ENCODE results near the gene TCERG1L.
"Not testable (repeated sequence)": the region's sequence is repeated elsewhere in the genome, so short reads cannot be mapped to it uniquely, and the experiment has no call there.

Gene TCERG1L

DNA sequence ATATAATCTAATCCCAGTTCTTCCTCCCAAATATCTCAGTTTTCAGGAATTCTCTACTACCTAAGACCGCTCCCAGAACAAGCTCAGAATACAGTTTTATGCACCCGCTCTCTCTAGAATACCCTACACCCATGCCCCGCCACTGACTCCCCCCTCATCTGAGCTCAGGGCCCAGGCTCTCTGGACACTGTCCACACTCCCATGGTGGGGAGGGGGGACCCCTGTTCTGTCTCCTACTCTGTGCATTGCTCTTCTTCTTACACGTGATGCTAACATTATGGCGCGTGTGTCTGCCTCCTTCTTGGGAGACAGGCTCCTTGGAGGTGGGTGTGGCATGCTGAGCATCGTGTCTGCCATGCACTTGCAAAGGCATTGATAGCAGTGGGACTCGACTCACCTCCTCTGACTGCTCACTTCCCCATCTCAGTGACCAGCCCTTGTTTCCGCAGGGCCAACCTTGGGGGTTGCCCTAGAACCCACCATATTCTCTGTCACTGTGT is 127.9 kb downstream of the TCERG1L start:
- DNase-seq: no peak

DNA sequence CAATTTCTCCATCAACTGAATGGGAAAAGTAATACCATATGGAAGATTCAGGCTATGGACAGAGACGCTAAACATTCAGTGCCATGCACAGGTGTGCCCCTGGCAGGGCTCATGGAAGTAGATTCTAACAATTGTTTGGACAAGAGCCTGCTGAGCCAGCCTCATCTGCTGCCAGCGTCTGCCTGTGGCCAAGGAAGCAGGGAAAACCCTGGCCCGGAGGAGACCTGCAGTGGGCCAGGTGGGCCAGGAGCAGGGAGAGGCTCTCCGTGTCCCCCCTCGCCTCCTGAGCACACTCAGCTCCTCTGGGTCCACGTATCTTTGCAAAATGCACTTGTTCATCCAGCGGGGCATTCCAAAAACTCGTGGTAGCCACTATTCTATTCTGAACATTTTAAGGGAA is 130.1 kb downstream of the TCERG1L start:
- DNase-seq: no peak

DNA sequence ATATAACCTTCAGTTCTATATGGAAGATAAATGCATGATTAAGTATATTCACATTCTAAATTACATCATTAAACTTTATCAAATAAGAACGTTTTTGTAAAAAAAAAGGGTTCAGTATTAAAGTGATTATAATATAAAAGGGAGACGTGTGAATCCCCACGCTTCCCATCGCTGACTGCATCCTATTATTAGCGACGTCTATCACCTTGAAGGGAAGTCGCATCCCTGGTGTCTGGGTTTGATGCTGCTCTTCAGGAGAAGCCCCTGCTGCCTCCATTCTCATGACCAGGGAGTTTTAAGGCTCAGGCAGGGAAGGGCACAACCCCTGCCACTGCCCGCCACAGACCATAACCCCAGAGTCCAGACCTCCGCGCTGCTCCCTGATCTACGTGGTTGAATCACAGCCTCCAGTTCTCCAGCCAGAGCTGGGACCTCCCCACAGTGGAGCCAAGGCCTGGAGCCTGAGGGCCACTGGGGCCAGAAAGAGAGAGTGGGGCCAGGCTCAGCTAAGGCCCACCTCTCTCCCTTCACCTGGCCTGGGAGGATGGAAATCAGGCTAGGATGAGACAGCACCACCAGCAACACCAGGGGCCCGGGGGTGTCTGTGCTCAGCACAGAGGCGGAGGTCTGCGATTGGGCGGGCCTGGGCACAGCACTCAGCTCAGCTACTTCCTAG is 130.6 kb downstream of the TCERG1L start:
- no peak for DNase-seq

DNA sequence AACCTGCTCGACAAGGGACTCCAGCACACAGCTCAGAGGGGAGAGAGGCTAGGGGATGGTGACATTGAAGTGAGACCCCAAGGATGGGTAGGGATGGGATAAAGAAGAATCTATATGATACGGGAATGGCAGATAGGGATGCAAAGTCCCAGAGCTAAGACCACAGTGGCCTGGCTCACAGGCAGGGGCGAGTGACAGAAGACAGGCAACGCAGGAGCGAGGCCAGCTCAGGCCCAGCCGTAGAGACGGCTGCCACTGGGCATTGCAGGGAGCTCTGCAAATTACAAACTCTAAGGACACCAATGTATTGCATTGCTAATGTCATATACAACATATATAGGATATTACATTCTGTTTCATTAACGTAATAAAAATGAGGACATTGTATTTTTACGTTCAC is 131.4 kb downstream of the TCERG1L start:
- DNase-seq: no peak

DNA sequence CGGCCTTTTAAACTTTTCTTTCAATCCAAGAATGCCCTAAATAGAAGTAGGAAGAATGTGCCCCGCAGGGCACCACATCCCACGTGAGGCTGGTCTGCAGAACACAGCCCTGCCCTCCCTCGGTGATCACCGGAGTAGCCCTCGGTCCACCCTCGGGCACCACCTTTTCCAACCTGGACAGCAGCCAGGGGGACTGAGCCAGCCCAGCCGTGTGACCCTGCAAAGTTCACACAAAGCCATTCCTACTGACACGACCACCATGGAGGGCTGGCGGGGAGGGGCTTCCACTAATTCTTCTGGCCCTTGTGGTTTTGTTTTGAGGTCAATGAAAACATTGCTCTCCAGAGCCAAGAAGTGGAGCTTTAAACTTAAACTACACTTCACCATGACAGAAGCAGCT is 132.2 kb downstream of the TCERG1L start:
- no peak for DNase-seq

DNA sequence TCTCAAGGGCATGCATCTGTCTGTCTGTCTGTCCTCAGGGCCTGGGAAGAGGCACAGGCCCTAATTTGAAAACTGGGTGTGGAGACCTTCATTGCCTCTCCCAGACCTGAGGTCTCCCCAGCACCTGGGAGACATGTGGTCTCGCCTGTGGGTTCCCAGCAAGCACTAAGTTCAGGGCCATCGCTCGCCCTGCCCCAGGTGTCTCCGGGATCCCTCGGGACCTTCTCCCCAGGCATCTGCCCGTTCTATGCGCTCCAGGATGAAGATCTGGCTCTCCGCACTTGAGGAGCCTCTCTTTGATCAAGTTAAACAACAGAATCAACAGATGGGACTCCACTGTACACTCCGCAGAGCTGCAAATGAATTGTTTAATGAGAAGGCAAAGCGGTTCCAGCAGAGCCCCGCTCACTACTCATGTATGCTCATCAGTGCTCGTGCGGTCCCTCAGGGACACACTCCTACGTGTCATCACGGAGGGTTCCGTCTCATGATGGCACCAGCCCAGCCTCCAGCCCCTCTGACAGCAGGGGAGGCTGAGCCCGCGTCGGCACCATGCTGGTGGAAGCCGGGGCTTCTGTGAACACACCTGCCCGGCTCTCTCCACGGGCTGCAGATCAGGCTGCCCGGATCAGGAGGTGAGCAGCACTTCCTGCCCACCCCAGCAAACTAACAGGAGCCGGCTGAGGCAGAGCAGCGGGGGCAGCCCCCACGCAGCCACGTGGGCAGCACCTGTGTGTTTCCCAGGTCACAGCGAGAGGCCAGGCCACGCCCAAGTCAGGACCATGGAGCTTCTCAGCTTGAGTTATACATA is 132.8 kb downstream of the TCERG1L start:
- no peak for DNase-seq

DNA sequence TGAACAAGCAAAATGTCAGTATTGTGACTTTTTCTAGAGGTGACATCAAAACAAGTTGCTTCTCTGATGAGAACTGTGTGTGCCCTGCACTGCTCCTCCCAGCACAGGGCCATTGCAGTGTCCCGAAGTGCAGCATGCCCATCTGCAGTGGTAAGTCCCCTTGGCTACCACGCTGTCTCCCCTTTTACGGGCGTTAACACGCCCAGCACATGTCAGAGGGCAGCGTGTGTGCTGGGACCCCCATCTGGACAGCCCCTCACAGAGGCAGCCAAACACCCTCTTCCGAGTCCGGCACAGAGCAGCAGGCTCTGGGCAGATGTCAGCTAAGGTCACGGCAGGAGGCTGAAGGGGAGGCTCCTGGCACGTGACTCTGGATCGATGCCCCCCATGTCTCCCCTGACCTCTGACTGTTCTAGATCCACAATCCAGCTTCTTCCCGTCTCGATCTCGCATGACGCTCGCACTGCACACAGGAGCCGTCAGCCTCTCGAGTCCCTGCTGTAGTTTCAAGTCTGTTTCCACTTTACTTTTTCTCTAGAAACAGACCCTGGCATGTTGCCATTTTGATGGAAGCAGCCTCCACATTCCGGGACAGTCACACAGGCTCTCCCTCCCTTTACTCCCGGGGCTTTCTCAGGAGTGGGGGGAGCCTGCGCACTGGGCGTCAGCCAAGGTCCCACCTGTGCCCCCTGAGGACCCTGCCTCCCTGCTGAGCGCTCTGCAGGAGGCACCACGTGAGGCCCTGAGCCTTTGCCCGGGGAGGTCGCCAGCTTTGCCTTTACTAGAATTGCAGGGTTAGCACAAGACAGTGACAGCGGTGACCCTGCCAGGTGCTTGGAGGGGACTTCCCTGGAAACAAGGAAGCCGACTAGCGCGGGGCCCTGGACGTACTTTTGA is 133.8 kb downstream of the TCERG1L start:
- no peak for DNase-seq

DNA sequence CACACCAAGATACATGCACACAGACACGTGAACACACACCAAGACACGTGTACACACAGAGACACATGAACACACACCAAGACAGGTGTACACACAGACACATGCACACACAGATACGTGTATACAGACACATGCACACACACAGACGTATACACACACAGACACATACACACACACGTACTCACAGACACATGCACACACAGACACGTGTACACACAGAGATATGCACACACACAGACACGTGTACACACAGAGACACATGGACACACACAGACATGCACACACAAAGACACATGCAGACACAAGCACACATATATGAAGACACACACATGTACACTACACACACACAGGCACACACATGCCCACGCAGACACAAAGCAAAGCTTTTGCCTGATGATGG is 134.6 kb downstream of the TCERG1L start:
- no peak for DNase-seq

DNA sequence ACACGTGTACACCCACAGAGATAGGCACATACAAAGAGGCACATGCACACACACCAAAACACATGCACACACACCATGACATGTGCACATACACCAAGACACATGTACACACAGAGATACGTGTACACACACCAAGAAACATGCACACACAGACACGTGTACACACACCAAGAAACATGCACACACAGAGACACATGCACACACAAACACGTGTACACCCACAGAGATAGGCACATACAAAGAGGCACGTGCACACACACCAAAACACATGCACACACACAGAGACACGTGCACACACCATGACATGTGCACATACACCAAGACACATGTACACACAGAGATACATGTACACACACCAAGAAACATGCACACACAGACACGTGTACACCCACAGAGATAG is 135.2 kb downstream of the TCERG1L start:
- not testable (repeated sequence) for DNase-seq

DNA sequence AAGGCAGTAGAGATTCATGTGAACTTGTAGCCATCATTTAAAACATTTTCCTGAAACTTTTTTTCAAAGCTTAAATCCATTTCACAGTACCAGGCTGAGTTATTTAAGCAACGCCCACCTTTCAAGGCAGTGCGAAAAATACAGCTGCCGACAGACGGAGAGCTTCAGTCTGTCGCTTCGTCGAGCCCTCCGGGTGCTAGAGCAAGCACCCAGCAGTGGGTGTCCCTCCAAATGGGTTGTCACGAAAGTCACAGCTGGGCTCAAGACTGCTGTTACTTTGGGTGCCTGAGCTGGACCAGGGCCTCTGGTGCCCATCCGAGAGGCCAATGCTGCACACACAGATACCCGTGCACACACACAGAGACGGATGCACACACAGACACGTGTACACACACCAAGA is 135.6 kb downstream of the TCERG1L start:
- DNase-seq: no peak

DNA sequence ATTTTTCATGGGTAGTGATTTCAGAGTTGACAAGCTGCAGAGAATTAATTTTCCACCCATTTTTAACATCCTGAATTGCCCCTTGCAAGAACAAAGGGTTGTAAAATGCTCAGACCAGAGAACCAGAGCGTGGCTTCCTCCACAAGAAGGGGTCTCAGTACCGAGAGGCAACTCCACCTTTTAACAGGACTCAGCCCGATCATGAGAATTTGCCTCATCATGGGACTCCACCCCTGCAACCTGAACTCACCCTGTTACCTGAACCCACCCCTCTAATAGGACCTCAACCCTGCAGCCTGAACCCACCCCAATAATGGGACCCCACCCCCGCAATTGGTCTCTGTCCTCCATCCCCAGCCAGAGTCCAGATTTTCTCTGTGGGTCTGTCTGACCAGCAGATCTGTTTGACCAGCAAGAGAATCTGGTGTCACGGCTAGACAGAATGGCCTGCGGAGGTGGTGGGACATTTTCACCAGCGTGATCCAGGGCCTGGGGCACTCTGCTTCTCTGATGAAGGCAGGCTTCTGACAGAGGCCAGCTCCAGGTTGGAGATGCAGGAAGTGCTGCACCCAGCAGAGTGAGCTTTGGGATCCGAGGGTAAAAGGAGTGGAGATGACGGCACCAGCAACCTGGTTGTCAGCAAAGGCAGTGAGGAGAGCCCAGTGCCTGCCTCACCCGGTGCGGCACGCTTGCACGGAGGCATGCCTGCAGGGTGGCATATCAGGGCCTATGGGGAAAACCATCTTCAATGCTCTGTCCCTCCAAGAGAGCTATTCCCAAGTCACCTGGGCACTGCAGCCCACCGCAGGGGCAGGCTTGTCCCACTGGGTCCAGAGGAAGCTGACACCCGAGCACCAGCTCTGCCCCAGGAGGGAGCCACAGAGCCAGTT is 136.6 kb downstream of the TCERG1L start:
- DNase-seq: no peak

DNA sequence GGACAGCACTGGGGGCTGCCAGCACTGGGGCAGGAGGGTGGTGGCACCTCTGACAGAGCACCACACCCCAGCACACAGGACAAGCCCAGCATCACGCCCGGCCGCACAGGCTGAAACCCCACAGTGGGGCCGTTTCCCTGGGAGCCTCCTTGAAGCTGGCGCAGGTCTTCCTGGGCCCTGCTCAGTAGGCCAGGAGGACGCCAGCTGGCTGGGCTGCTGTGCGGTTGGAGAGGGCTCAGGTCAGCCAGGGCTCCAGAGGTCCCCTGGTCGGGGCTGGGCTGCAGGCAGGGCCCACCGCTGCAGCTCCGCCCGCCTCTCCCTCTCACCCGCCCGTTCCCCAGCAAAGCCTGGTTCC is 137.3 kb downstream of the TCERG1L start:
- DNase-seq: no peak

DNA sequence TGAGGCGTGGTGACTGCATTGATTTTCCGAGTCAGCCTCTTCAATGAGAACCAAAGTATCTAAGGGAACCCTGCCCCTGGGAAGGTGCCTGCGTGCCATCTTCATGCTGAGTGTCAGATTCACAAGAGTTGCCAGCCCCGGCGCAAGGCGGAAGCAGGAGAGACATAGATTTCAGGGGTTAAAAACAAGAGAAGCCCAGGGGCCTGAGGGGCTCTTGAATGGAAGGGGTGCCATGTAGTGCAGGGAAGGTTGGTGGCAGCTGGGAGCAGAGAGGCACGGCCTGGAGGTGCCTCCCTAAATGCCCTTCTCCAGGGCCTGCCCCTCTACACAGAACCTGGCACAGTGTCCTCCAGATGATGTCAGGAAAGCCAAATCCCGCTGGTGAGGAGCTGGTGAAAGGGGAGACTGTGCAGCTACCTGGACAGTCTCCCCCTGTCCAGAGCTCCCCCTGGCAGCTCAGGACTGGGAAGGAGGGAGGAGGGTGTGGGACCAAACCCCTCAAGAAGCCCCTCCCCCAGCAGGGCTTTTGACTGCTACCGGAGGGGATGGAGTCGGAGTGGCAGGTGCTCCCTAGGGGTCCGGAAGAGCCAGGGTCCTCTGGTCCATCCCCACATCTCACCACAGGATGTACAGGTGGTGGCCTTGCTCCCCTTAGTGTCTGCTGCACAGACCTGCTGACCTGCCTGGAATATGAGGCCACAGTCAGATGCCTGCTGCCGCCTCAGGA is 137.9 kb downstream of the TCERG1L start:
- no peak for DNase-seq

DNA sequence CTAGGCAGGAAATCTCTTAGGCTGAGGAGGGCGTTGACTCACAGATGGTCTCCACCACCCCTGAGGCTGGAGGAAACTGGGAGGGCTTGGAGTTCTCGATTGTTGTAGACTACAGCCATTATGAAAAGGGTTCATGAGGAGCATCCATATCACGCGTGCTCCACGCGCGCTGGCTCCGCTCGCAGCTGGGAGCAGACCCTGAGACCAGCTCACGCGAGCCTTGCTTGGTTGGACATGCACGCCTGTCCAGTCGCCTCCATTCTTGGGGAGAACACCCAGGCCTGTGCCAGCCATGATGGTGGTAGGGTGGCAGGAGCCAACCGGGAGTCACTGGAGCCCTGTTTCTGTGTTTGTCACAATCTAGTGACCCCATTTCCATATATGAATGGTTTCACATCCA is 139.1 kb downstream of the TCERG1L start:
- DNase-seq: no peak

DNA sequence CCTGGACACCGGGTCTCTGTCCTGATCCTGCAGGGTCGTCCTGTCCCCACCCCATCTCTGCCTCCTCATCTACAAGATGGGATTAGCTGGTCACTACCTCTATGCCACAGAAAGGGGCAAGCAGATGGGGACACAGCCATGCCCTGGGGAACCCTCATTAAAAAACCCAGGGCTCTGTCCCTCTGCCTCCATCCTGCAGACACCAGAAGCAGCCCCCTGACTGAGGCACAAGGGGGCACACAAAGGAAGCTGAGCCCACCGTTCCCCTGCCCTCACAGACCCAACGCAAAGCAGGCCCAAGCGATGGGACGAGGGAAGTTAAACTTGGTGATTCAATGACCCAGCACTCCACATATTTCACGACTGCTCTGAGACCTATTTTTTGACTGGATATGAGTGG is 142.4 kb downstream of the TCERG1L start:
- no peak for DNase-seq

DNA sequence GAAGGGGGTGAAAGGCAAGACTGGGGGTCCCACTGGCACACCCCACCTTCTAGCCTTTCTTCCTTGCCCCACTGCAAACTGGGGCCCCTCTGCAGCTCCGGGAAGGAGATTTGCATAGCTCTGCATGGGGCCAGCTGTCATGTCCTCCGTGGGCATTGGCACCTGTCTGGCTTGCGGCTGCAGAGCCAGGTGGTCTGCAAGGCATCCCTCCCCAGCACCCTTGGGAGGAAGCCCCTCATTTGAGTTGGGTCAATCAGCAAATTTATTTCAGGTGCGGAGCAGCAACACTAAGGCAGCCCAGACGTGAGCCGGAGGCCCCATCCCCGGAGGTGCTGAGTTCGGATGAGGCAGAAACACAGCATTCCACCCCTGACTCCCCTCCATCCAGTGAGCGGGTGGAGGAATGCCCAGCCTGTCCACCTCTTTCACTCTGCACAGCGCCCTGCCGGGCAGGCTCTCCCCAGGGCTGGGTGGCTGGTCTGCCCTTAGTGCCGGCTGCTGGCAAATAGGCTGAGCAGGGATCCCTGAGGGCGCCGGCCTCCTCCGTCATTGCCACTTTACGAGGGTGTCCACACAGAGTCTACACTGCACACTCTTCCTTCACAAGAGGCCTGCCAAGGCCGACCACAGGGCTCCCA is 143.2 kb downstream of the TCERG1L start:
- no peak for DNase-seq

DNA sequence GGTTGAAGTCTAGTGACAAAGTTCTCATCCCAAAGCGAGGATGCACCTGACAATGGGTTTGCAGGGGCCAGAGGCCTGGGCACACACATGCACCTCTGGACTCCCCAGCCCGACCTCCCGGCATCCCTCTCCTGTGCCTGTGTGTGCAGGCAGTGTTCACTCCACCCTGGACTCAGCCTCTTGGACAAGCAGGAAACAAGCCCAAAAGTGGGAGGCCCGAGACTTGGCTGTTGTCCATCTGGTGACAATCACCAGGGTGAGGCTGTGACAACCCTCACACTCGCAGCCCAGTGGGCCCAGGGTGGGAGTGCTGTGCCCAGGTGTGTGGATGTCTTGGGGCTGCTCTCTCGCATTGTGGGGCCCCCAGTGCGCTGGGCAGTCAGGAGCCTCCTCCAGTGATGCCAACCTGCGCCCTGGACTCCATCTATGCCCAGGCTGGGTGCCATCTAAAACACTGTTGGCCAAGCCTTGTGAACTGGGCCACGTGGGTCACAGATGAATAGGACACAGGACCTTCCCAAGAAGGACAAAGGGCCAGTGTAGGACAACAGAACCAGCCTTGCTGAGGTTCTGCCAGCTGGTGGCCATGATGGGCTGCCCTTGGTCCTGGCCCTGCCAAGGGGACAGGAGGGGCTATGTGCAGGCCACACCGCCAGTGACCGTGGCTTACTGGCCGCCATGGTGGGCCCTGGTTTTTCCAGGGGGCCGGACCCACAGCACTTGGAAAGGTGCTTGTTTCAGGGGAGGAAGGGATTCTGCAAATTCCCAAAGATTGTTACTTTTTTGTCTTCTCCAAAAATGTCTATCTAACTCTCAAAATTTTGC is 144.3 kb downstream of the TCERG1L start:
- DNase-seq: no peak

DNA sequence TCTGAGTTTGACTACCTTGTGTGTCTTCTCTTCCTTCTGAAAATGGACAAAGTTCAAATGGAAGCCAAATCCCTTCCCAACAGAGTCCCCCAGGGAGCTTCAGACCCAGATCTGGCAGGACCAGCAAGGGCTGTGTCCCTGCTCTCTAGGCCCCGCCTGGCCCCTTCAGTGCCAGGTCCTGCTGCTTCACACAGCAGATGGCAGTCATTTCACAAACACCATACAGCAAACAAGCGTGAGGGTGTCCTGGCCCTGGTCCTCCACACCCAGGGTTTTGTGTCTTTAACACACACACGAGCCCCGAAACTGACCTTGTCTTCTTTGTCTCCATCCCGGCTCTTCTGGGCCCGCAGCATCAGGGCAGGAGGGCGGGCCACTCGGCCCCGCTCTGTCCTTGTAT is 145.0 kb downstream of the TCERG1L start:
- no peak for DNase-seq

DNA sequence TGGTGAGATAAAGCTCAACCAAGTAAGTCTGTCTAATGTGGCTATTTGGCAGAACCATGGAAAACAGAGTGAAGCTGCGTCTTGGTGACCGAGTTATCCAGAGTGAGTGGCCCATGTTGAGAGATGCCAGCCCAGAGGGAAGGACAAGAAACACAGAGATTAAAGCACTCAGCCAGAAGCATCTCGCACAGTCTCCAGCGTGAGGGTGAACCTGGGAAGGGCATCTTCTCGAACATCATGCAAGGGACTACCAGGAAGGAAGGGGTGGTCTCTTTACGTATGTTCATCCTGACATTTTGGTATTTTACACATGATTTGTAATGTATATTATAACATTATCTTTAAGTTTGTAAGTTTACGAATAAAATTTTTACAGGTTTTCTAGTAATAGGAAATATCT is 146.4 kb downstream of the TCERG1L start:
- no peak for DNase-seq

Measured in fibroblast of skin of back (primary cell).